Nephron (organoid): ENCODE measurements around the gene CACNA1H.

Source experiments
- H3K27ac Mint-ChIP-seq, 3 experiments: 2 replicates each; pipeline ENCODE4 v1.8.0; 2020; ENCODE audit warnings: mixed read lengths in 3 of 3, mild to moderate bottlenecking in 2 of 3, moderate library complexity in 1 of 3
- H3K27me3 Mint-ChIP-seq: 2 replicates; pipeline ENCODE4 v1.8.0; 2021; ENCODE audit warnings: low read depth, mild to moderate bottlenecking, moderate library complexity, mixed read lengths
- H3K36me3 Mint-ChIP-seq: 2 replicates; pipeline ENCODE4 v1.8.0; 2020; ENCODE audit warnings: low read depth, mixed read lengths
- H3K4me1 Mint-ChIP-seq: 2 replicates; pipeline ENCODE4 v1.8.0; 2020; ENCODE audit warnings: mixed read lengths
- H3K4me3 Mint-ChIP-seq, 3 experiments: 2 replicates each; pipeline ENCODE4 v1.8.0; 2020; ENCODE audit warnings: mild to moderate bottlenecking in 3 of 3, mixed read lengths in 3 of 3, moderate library complexity in 2 of 3
- H3K9me3 Mint-ChIP-seq: 2 replicates; pipeline ENCODE4 v1.8.0; 2020; ENCODE audit warnings: mixed read lengths
- CTCF ChIP-seq, 3 experiments: fragments of 200-600 bp; sonication (generic); IDR thresholded peaks; one replicate each; pipeline ENCODE4 v1.5.0; 2021; ENCODE audit warnings: antibody characterized with exemption in 3 of 3; ENCODE audit not compliant: unreplicated experiment in 3 of 3

The CACNA1H gene

GRCh38 chr16:1124795-1125194 is 28.1 kb upstream of the CACNA1H start:
- Mint-ChIP-seq H3K4me1 (no peaks in the 10 kb centered on the region), H3K4me3 (no peak overlapping the region), H3K27me3 (peaks cover 4% of the 10 kb centered on the region), H3K27ac (no peak overlapping the region), H3K36me3 (no peaks in the 10 kb centered on the region), H3K9me3 (no peaks in the 10 kb centered on the region)
- no peak for TF ChIP-seq CTCF (IDR thresholded peaks at IDR 0.05; ENCODE audit: unreplicated experiment in 3 of 3)

- Mint-ChIP-seq H3K9me3 (no peaks in the 10 kb centered on the region), H3K36me3 (no peaks in the 10 kb centered on the region), H3K27me3 (peaks cover 4% of the 10 kb centered on the region), H3K27ac (no peak overlapping the region), H3K4me3 (no peak overlapping the region), H3K4me1 (no peaks in the 10 kb centered on the region)
- TF ChIP-seq CTCF (IDR thresholded peaks at IDR 0.05; ENCODE audit: unreplicated experiment in 3 of 3), result no peak
Measured at GRCh38 chr16:1125471-1125870, 27.4 kb upstream of the CACNA1H start.

- Mint-ChIP-seq H3K4me3 (no peak overlapping the region), H3K27ac (no peak overlapping the region), H3K27me3 (peaks cover 4% of the 10 kb centered on the region), H3K9me3 (no peaks in the 10 kb centered on the region), H3K36me3 (no peaks in the 10 kb centered on the region), H3K4me1 (no peaks in the 10 kb centered on the region)
- TF ChIP-seq CTCF (IDR thresholded peaks at IDR 0.05; ENCODE audit: unreplicated experiment in 3 of 3), result no peak
Measured at GRCh38 chr16:1126044-1126443, 26.9 kb upstream of the CACNA1H start.

GRCh38 chr16:1126586-1126985 is 26.3 kb upstream of the CACNA1H start:
- no peak overlapping the region for H3K27ac Mint-ChIP-seq
- no peaks in the 10 kb centered on the region for H3K9me3 Mint-ChIP-seq
- H3K27me3 Mint-ChIP-seq, result peaks cover 4% of the 10 kb centered on the region
- no peaks in the 10 kb centered on the region for H3K36me3 Mint-ChIP-seq
- no peak overlapping the region for H3K4me3 Mint-ChIP-seq
- no peaks in the 10 kb centered on the region for H3K4me1 Mint-ChIP-seq
- TF ChIP-seq CTCF (IDR thresholded peaks at IDR 0.05; ENCODE audit: unreplicated experiment in 3 of 3), result no peak

GRCh38 chr16:1127101-1127500 is 25.8 kb upstream of the CACNA1H start:
- no peak overlapping the region for H3K4me3 Mint-ChIP-seq
- H3K4me1 Mint-ChIP-seq, result no peaks in the 10 kb centered on the region
- no peak for TF ChIP-seq CTCF (IDR thresholded peaks at IDR 0.05; ENCODE audit: unreplicated experiment in 3 of 3)
- no peak overlapping the region for H3K27ac Mint-ChIP-seq
- no peaks in the 10 kb centered on the region for H3K9me3 Mint-ChIP-seq
- H3K36me3 Mint-ChIP-seq, result no peaks in the 10 kb centered on the region
- peaks cover 4% of the 10 kb centered on the region for H3K27me3 Mint-ChIP-seq

- no peak overlapping the region for H3K27ac Mint-ChIP-seq
- H3K4me1 Mint-ChIP-seq, result no peaks in the 10 kb centered on the region
- H3K27me3 Mint-ChIP-seq, result peaks cover 4% of the 10 kb centered on the region
- H3K4me3 Mint-ChIP-seq, result no peak overlapping the region
- no peaks in the 10 kb centered on the region for H3K36me3 Mint-ChIP-seq
- TF ChIP-seq CTCF (IDR thresholded peaks at IDR 0.05; ENCODE audit: unreplicated experiment in 3 of 3), result no peak
- H3K9me3 Mint-ChIP-seq, result no peaks in the 10 kb centered on the region
Measured at GRCh38 chr16:1127971-1128715, 24.8 kb upstream of the CACNA1H start.
